OCI-M2 (cell line): Measurements from ENCODE around the gene C2orf92.
A peak's percentile ranks its signal among the peaks of the same experiment; 100 is the strongest.
"Not testable (repeated sequence)": the region's sequence is repeated elsewhere in the genome, so short reads cannot be mapped to it uniquely, and the experiment has no call there.

Experiments
- DNase-seq: peaks from one replicate; lab custom pipeline; 2025; ENCODE audit not compliant: unreplicated experiment; lab: John Stamatoyannopoulos, UW

Gene C2orf92

DNA sequence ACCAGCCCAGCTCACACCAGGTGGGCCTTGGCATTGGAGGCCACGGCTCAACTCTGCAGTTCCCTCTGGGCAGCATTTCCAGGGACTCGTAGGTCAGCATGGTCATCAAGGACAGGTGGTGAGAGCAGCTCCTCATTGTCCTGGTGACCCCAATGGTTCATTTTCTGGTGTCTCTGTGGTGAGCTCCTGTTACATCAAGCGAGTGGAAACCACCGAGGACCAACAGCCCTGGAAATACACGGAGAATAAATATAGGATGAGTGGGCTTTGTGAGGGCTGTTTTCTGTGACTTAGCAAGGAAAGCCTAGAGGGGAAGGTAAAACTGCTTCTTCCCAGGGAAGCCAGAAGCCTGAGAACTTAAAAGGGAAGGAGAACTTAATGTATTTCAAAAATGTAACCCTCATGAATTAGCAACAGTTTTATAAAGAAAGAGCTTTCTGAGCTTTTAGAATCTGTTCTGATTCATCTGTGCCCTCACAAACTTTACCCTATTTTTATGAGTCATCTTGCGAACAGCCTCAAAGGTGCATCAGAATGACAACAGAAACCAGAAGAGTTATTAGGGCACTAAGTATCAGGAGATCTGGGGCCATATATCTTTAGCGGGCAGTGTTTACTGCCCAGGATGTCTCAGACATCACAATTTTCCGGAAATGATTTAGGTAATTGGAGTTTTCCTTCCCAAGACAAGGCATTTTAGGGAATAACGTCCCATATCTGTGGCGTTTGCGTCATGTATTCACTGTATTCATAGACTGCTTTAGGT lies 18.7 kb downstream of the C2orf92 start:
- DNase-seq: no peak

DNA sequence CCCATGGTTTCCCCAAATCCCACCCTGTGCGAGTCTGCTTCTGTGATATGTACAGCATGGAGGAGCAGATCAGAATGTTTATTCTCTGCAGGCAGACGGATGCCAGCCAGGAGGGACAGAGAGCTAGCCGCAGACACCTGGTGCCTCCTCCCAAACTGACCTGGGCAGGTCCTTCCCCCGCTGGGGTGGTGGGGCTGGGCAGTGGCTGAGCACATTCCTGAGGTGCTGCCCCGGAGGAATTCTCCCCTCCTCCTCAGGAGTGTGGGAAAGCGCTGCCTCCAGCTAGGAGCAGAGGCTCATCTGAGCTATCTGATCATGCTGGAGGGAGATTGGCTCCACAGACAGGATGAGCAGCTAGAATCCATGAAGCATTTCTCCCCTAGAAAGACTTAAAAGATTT lies 21.7 kb downstream of the C2orf92 start:
- DNase-seq: no peak

DNA sequence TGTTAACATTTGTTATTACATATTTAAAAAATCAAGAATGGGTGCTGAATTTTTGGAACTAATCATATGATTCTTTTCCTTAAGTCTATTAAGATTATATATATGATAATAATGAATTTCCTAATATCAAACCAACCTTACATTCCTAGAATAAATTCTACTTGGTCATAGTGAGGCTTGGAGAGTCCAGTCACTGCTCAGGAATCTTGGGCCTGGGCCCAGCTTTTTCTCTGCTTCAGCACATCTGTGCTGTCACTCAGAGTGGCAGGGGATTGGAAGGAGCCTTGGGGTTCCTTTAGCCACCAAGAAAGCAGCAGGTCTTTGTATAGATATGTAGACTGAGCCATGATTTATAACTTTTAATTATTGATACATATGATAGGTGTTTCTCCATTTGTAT lies 24.0 kb downstream of the C2orf92 start:
- DNase-seq: no peak

DNA sequence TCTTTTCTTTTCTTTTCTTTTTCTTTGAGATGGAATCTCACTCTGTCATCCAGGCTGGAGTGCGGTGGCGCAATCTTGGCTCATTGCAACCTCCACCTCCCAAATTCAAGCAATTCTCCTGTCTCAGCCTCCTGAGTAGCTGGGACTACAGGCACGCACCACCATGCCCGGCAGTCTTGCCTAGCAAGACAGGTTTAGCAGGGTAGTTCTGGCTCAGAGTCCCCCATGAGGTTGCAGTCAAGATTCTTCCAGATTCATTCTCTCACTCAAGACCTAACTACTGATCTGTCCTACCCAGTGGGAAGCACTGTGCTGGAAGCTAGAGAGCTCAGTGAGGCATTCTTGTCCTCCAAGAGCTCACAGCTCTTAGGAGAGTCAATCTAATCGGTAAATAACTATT lies 26.2 kb downstream of the C2orf92 start:
- no peak for DNase-seq

DNA sequence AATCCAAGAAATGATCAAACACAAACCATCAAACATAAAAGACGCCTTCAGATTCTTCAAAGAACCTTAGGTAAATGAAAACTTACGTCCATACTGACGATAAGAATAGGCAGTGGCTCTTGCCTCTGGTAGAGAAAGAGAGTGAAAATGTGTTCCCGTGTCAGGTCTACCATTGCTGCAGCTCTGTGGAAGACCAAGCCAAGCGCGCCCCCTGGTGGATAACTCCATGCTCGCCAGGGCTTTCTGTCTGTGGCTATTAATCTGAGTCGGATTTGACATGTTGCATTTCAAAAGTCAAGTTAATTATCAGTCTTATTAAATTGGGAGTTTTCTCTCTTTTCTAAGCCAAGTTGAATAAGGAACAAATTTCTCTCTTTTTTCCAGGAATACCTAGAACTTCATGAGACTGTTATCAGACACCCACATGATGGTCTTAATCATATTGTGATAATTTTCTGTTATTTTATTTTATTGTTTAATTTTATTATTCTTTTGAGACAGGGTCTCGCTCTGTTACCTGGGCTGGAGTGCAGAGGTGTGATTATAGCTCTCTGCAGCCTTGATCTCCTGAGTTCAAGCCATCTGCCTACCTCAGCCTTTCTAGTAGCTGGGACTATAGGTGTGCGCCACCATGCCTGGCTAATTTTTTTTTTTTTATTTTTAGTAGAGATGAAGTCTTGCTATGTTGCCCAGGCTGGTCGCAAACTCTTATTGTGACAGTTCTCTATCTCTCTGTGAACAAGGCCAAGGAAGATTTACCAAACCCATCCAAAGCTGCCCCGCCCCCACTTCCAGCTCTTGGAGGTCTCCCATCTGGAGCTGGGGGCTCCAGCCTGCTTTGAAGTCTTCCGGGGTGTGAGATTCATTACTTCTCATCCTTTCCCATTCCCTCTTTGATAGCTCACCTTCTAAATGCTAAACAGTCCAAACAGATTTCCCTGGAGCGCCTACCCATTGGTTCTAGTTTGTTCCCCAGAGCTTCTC lies 28.0 kb downstream of the C2orf92 start:
- peak; percentile 72 for DNase-seq

DNA sequence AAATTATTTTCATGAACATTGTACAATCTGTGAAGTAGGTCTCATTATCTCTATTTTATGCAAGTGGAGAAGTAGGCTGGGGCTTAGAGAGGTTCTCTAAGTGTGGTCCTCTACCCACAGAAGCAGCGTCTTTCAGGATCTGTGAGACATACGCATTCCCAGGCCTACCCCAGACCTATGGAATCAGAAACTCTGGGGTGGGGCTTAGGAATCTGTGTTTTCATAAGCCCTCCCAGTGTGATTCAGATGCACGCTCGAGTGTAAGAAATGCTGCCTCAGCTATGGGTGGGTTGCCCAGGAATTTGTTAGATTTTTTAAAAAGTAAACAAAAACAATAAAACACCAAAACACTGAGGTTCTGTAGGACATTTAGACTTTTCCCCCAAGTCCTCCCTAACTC lies 29.0 kb downstream of the C2orf92 start:
- no peak for DNase-seq

DNA sequence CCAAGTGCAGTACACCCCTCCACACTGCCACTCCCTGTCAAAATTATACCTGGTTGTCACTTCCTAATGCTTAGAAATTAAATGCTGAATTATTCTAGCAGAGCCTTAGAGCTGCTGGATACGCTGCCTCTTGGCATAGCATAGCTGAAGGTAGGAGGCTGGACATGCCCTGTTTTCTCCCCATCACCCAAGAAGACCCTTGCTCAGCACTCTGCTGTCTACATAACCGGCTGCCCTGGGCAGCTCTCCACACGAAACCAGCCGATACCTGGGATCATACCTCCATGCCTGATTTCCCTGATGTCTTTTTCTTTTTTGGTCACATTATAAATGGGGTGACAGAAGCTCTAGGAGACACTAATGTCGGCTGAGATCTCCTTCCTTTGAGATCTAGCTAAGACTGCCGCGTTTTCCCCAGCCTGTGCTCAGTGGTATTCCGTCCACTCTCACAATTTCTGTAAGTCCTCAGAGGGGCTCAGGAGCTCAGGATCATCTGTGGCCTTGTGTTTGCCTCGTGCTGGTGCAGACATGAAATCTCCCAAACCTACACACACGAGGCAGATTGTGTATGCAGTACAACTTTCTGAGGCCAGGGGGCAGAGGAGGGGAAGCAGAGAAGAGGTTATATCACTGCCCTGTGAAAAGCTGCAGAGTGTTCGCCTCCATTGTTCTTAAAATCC lies 30.4 kb downstream of the C2orf92 start:
- no peak for DNase-seq

DNA sequence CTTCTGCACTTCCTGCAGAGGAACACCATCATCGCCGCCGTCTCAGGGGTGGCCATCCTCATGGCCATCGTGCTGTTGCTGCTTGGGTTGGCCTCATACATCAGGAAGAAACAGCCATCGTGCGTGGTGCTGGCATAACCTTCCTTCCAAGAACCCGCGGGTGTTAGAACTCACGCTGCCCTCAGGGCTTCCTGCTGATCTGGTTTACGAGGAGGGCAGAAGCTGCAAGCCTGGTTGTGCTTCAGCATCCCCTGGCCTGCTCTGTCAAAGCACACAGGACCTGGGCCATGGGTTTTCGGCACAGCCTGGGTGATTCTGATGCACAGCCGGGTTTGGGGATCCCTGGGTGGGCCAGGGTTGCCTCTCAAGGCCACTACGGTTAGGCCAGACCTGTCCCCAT lies 31.7 kb downstream of the C2orf92 start:
- no peak for DNase-seq

DNA sequence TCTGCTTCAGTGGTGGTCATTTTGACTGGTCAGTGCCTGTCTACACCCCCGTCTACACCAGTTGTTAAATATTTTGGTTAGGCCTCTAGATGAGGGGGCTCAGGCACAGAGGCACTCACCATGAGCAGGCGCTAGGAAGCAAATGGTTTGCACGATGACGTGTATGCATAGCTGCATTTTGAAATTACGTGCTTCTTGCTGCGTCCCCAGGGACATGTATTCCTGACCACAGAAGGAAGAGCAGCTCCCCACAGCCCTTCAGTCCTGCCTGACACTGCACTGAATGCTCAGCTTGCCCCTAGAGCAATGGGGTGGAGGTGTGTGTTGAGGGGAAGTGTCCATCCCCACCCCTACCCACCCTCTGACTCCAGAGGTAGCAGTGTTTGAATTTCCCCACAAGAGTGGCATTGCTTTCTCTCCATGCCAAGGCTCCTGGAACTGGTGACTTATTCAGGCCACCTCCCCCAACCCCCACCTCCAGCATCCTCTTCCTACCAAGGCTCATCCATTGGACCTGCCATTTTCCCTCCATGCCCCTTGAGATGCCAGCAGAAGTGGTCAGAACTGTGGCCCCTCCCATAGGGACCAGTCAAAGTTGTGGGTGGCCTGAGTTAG lies 32.4 kb downstream of the C2orf92 start:
- DNase-seq: no peak

DNA sequence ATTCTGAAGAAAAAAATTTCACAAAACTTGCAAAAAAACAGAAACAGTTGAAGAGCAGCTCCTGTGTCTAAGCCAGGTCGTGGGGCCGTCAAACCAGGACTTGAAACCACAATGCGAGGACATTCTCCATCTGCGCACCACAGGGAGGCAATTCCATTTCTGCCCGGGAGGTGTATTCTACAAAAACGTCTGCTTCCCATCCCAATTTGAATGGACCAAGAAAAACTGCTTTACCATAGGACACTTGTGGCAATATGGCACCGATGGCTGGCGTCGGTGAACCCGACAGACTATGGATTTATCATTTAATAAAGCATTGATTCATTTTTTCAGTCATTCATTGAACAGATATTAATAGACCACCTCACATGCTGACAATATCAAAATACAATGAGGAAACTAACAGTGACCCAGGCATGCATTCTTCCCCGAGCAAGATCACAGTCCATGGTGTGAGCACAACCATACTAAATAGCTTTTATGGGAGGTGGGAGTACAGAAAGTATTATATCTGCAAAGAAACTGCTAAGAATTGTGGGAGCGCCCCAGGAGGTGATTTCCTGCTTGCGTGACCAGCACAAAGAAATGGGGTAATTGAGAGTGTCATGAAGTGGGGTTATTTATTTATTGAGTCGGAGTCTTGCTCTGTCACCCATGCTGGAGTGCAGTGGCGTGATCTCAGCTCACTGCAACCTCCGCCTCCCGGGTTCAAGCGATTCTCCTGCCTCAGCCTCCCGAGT lies 33.4 kb downstream of the C2orf92 start:
- DNase-seq: no peak

DNA sequence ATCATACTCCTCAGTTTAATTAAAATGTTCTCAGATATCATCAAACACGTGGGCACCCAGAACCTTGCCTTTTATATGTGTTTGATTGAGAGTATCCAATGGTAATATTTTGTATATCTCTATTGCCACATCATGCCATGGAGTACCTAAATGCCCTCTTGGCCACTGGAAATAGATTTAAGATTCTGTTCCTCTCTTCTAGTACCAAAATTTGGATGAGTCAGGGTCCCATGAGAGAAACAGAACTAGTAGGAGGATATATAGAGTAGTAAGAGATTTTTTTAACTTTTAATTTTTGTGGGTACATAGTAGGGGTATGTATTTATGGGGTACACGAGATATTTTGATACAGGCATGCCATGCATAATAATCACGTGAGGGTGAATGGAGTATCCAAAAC lies 34.2 kb downstream of the C2orf92 start:
- DNase-seq: no peak

DNA sequence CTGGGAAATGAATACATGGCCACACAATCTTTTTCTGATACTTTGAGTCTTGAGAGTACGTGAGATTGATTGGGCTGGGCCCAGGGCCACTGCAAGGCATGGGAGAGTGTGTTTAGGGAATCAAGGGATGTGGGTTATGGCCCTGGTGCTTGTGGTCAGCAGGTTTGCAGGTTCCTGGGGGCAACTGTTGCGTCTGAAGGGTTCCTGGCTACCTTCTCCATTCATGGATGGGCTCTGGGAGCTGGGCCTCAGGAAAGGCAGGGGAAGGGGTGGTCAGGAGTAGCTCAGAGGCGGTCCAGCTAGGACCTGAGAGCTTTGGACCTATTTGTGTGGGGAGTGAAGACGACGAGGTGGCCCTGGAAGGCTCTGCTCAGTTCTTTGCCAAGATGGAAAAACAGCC lies 35.5 kb downstream of the C2orf92 start:
- no peak for DNase-seq

DNA sequence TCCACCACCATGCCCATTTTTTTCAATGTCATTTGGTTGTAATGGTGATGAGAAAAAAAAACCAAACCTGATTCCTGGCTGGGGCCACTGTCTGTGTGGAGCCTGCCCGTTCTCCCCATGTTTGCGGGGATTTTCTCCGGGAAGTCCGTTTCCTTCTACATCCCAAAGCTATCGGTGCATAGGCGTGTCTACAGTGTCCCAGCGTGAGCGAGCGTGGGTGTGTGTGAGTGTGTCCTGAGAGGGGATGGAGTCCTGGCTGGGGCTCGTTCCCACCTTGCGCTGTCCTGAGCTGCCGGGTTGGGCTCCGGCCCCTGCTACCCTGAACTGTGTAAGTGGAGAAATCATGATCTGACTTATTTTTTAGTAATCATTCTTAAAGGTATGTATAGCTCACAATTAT lies 36.6 kb downstream of the C2orf92 start:
- no peak for DNase-seq

DNA sequence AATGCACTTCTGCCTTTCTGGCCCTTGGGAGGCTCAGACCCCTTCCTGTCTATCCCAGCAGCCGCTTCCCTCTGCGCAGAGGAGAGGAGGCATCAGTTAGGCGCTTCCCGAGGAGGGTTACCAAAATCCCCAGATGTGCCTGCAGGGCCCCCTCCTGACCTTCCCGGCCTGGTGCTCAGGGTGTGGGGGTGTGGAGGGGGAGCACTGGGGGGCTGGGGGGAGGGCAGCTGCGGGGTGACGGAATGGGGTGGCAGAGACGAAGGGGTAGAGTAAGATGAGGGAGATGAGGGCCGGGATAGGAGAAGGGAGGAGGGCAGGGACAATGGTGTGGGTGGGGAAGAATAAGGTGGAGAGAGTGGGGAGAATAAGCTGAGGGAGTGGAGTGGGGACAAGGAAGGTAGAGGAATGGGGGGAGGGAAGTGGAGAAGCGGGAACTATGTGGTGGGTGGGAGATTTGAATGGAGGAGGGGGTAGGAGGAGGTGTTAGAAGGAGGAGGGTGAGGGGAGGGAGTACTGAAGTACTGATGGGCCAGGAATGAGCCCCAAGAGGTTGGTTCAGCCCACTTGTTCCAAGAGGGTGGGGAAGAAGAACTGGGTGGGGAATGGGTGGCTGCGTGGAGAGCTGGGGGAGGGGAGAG lies 37.3 kb downstream of the C2orf92 start:
- no peak for DNase-seq

DNA sequence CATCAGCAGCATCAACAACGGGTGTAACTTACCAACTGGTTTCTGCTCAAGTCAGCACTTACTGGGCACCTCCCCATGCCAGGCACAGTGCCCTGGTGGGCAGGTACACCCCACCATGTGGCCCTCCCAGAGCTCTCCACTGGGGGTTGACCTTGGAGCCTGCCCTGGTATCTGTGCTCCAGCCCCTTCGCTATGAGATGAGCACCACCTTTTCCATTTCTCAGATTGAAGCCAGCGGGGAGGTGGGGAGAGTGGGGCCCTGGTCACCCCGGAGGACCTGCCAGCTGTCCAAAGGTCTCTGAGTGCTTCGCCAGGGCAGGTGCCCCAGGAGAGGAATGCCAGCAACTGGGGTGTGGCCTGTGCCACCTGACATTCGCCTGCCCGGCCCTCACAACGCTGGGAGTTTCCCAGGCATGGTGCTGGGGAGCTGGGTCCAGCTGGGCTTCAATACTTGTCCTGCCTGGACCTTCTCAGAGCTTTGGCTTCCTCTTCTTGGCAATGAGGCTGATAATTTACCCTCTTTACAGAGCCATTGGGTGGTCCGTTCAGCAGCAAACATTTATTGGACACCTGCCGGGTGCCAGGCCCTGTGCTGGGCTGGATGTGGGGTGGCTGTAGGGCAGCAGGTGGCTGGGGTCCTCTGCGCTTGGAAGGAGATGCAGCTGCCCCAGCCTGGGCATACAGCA lies 38.0 kb downstream of the C2orf92 start:
- DNase-seq: no peak

DNA sequence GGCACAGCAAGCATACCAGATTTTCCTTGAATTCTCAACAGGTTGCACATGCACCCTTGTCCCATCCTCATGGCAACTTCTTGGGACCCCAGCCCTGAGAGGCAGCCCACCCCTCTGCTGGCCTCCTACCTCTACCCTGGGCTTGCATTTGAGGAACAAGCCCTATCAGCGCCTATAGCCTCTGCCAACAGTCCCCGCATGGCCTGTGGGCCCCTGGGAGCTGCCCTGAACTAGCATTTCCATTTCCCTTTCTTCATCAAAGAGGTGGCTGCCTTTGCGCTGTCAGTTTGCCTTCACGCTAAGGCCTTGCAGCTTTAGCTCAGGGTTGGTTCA lies 38.5 kb downstream of the C2orf92 start:
- no peak for DNase-seq

DNA sequence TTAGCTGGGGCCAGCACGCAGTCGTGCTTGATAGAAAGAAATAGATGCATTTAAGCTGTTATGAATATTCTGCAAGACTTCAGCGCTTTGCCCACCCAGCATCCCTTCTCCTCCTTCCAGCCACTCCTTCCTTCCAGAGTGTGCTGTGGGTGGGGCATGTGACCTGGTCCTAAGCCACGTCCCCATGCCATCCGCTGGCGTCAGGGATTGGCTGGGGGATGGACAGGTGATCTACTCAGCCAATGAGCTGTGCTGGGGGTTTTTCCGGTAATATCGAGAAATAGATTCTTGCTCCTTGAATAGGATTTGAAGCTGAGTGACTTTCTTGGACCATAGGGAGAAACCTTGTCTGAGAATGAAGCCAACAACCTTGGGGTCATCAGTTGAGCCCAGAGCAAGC lies 39.1 kb downstream of the C2orf92 start:
- no peak for DNase-seq

DNA sequence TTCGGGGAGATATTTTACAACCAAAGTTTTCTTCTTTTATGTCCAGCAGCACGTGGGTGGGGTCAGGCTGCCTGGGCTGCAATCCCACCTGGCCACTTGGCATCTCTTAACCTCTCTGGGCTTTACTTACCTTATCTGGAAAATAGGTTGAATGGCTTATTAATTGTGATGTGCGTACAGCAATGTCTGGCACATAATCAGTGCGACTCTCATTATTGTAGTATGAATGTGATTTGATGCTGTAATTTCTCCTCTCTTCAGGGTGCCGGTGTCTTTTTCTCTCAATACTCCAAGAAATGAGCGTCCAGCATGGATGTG lies 41.8 kb downstream of the C2orf92 start:
- no peak for DNase-seq

DNA sequence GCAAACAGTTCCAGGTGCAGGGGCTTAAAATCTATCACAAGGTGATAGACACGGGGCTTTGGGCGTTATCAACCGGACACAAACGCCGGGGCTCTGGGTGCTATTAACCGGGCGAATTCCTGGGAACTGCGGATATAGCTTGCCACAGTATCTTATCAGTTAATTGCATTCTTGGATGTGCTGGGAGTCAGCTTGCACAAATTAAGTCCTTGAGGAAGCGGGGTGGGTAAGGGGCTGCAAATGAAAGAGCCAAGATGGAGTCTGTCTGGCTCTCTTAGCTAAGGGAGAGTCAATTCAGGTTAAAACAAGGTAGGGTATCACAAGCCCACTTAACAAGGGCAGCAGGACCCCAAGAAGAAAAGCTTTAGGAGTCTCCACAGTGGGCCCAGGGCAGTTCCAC lies 42.7 kb downstream of the C2orf92 start:
- not testable (repeated sequence) for DNase-seq
